ENCODE results near the gene LANCL2. TPM values are rescaled to one million over a fixed set of nuclear protein-coding genes. Genes with fewer than 3 reads are reported as not detected.
A peak's percentile ranks its signal among the peaks of the same experiment; 100 is the strongest.

LANCL2 gene
- total and polyA plus RNA-seq, 2 experiments from 2014 or later = 11.7 to 13.8 TPM

DNA sequence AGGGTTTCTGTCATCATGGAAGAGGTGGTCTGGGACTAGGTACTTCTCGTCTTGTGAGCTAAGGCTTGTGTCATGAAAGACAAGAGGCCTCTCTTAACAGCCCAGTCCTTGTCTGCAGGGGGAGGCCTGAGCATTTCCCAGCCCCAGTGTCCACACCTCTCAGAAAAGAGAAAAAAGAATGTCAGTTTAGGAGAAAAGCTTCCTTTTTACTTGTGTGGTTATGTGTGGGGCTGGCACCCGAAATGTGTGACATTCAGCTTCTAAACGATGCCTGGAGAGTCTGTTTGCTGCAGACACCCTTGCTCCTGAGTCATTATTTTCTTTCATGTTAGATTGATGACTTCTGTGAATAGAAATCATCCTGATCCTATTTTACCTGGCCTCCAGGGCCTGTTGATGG is 67.4 kb downstream of the LANCL2 start:
- in situ Hi-C loops (cut with MboI) = no loop called here
- Histone ChIP-seq H3K27ac (no peak overlapping the region), H3K4me3 (no peak overlapping the region), H3F3A (ENCODE audit: insufficient read depth) (no peaks in the 10 kb centered on the region), H3K79me2 (ENCODE audit: insufficient read depth) (no peaks in the 10 kb centered on the region), H3K4me2 (ENCODE audit: unreplicated experiment) (no peak overlapping the region), H3K9me2 (ENCODE audit: insufficient read depth) (no peaks in the 10 kb centered on the region), H2AFZ (no peak overlapping the region), H3K27me3 (replicated peaks; ENCODE audit: insufficient read depth) (no peaks in the 10 kb centered on the region), H3K4me1 (ENCODE audit: insufficient read depth) (no peaks in the 10 kb centered on the region), H4K20me1 (ENCODE audit: insufficient read depth) (no peaks in the 10 kb centered on the region), H3K36me3 (ENCODE audit: low read depth) (no peaks in the 10 kb centered on the region), H3K9me3 (ENCODE audit: low read depth) (no peaks in the 10 kb centered on the region), H3K9ac (no peak overlapping the region)
- no peak for DNase-seq
- TF ChIP-seq EZH2 (IDR thresholded peaks at IDR 0.05; ENCODE audit: insufficient read depth, poor library complexity, severe bottlenecking) (no peak), EZH2phosphoT487 (IDR thresholded peaks at IDR 0.05; ENCODE audit: insufficient read depth, low read depth) (no peak)
- 69 to 70% methylated on average over 3 of the region's 3 CpGs for WGBS, 2 experiments (ENCODE audit: low coverage in 1 of 2, low lambda C conversion rate in 2 of 2, missing lambda C conversion rate in 2 of 2)

GRCh38 chr7:55432939-55433784 is 68.0 kb downstream of the LANCL2 start:
- in situ Hi-C loops (cut with MboI) = no loop called here
- Histone ChIP-seq H3K4me1 (ENCODE audit: insufficient read depth) (no peaks in the 10 kb centered on the region), H3K4me2 (ENCODE audit: unreplicated experiment) (no peak overlapping the region), H2AFZ (no peak overlapping the region), H3K4me3 (no peak overlapping the region), H3K9me2 (ENCODE audit: insufficient read depth) (no peaks in the 10 kb centered on the region), H3K27me3 (replicated peaks; ENCODE audit: insufficient read depth) (no peaks in the 10 kb centered on the region), H4K20me1 (ENCODE audit: insufficient read depth) (no peaks in the 10 kb centered on the region), H3K79me2 (ENCODE audit: insufficient read depth) (no peaks in the 10 kb centered on the region), H3K9me3 (ENCODE audit: low read depth) (no peaks in the 10 kb centered on the region), H3K36me3 (ENCODE audit: low read depth) (no peaks in the 10 kb centered on the region), H3F3A (ENCODE audit: insufficient read depth) (no peaks in the 10 kb centered on the region), H3K27ac (no peak overlapping the region), H3K9ac (no peak overlapping the region)
- WGBS, 2 experiments (ENCODE audit: low coverage in 1 of 2, low lambda C conversion rate in 2 of 2, missing lambda C conversion rate in 2 of 2) = 68 to 72% methylated on average over 13 of the region's 13 CpGs
- TF ChIP-seq EZH2phosphoT487 (IDR thresholded peaks at IDR 0.05; ENCODE audit: insufficient read depth, low read depth) (no peak), EZH2 (IDR thresholded peaks at IDR 0.05; ENCODE audit: insufficient read depth, poor library complexity, severe bottlenecking) (no peak)
- peak; percentile 55 for DNase-seq

DNA sequence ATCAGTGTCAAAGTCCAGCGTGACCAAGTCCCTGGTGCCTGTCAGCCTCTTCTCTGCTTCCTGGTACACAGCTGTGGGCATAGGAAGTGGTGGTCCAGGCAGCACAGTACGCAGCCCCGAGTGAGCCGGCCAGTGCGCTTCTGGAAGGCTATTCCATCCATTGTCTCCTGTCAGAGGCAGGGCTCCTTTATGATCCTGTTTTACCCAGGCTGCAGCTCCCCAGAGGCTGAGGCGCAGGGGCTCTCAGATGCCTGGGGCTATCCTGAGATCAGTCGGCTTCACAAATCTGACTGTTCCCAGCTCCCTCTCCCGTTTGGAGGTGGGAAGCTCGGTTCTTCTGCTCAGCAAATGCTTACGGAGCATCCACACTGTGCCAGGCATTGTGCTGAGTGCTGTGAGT is 70.3 kb downstream of the LANCL2 start:
- Histone ChIP-seq H3K27me3 (replicated peaks; ENCODE audit: insufficient read depth) (no peaks in the 10 kb centered on the region), H3K79me2 (ENCODE audit: insufficient read depth) (no peaks in the 10 kb centered on the region), H3K36me3 (ENCODE audit: low read depth) (no peaks in the 10 kb centered on the region), H3K9me3 (ENCODE audit: low read depth) (no peaks in the 10 kb centered on the region), H3K9ac (no peak overlapping the region), H3F3A (ENCODE audit: insufficient read depth) (no peaks in the 10 kb centered on the region), H3K4me2 (ENCODE audit: unreplicated experiment) (no peak overlapping the region), H3K27ac (no peak overlapping the region), H3K4me3 (no peak overlapping the region), H2AFZ (no peak overlapping the region), H3K4me1 (ENCODE audit: insufficient read depth) (peaks cover 11% of the 10 kb centered on the region), H3K9me2 (ENCODE audit: insufficient read depth) (no peaks in the 10 kb centered on the region), H4K20me1 (ENCODE audit: insufficient read depth) (no peaks in the 10 kb centered on the region)
- no peak for DNase-seq
- 90 to 91% methylated on average over 10 of the region's 10 CpGs for WGBS, 2 experiments (ENCODE audit: low coverage in 1 of 2, low lambda C conversion rate in 2 of 2, missing lambda C conversion rate in 2 of 2)
- in situ Hi-C loops (cut with MboI) = no loop called here
- no peak for TF ChIP-seq EZH2 (IDR thresholded peaks at IDR 0.05; ENCODE audit: insufficient read depth, poor library complexity, severe bottlenecking)
- no peak for TF ChIP-seq EZH2phosphoT487 (IDR thresholded peaks at IDR 0.05; ENCODE audit: insufficient read depth, low read depth)

DNA sequence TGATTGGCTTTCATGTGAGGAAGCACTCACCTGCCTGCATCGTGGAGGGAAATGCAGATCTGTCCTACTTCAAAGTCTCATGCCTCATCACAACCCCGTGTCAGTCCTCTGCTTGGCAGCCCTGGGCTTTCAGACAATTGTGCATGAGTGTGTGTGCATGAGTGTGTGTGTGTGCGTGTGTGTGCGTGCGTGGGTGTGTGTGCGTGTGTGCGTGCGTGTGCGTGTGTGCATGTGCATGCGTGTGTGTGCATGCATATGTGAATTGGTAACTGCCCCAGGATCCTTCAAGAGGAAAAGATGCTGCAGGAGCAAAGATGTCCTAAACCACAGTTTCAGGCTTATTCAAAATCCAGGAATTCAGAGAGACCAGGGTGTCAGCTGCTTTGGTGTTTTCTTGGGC is 71.3 kb downstream of the LANCL2 start:
- H3K27ac ChIP-seq = no peak overlapping the region
- no peak for DNase-seq
- no peaks in the 10 kb centered on the region for H3K79me2 ChIP-seq (ENCODE audit: insufficient read depth)
- no peak overlapping the region for H3K4me3 ChIP-seq
- no peaks in the 10 kb centered on the region for H3K27me3 ChIP-seq (replicated peaks; ENCODE audit: insufficient read depth)
- no peaks in the 10 kb centered on the region for H3F3A ChIP-seq (ENCODE audit: insufficient read depth)
- H2AFZ ChIP-seq = no peak overlapping the region
- no peaks in the 10 kb centered on the region for H3K9me3 ChIP-seq (ENCODE audit: low read depth)
- H3K36me3 ChIP-seq (ENCODE audit: low read depth) = no peaks in the 10 kb centered on the region
- in situ Hi-C loops (cut with MboI) = no loop called here
- H3K9me2 ChIP-seq (ENCODE audit: insufficient read depth) = no peaks in the 10 kb centered on the region
- no peak overlapping the region for H3K4me2 ChIP-seq (ENCODE audit: unreplicated experiment)
- TF ChIP-seq EZH2phosphoT487 (IDR thresholded peaks at IDR 0.05; ENCODE audit: insufficient read depth, low read depth) (no peak), EZH2 (IDR thresholded peaks at IDR 0.05; ENCODE audit: insufficient read depth, poor library complexity, severe bottlenecking) (no peak)
- 86 to 95% methylated on average over 10 of the region's 10 CpGs for WGBS, 2 experiments (ENCODE audit: low coverage in 1 of 2, low lambda C conversion rate in 2 of 2, missing lambda C conversion rate in 2 of 2)
- peaks cover 15% of the 10 kb centered on the region for H3K4me1 ChIP-seq (ENCODE audit: insufficient read depth)
- no peak overlapping the region for H3K9ac ChIP-seq
- H4K20me1 ChIP-seq (ENCODE audit: insufficient read depth) = no peaks in the 10 kb centered on the region

Data from GM23248 (cell line).